IMR-90 (cell line): ENCODE data around the gene PEA15. TPM values are rescaled to one million over a fixed set of nuclear protein-coding genes. Genes with fewer than 3 reads are reported as not detected.

Experiments used
- ATAC-seq: fragments of 200-7000 bp; cut with Tn5 transposase; 2 replicates; pipeline ENCODE4 v1.9.1; 2020; ENCODE audit warnings: low read depth, mild to moderate bottlenecking, moderate library complexity
- BruUV-seq: library from RNA; stranded (reverse); fragments of 400-500 nt; replicated peaks from 2 replicates; lab custom pipeline; 2021; lab: Mats Ljungman, UMichigan
- CTCF ChIA-PET: fragments of 300-600 bp; formaldehyde crosslinking; extraction: SDS; loops from one replicate; lab custom pipeline; 2021; ENCODE audit warnings: antibody characterized with exemption; lab: Yijun Ruan, JAX
- POLR2A ChIA-PET: fragments of 300-600 bp; sonication (Branson Sonifier 250); formaldehyde crosslinking; loops from one replicate; lab custom pipeline; 2022; ENCODE audit warnings: antibody characterized with exemption; ENCODE audit not compliant: unreplicated experiment; lab: Charles Lee
- DNase-seq: peaks from one replicate; pipeline ENCODE4 v3.0.0; 2013
- H2AFZ ChIP-seq: replicated peaks from 2 replicates; pipeline ENCODE3; 2013; ENCODE audit warnings: low read length, mild to moderate bottlenecking; ENCODE audit not compliant: poor library complexity
- H2AK5ac ChIP-seq: 2 replicates; pipeline ENCODE4 v1.6.1; 2013; ENCODE audit warnings: low read depth, low read length, inconsistent platforms
- H2AK9ac ChIP-seq: replicated peaks from 2 replicates; pipeline ENCODE3; 2013; ENCODE audit warnings: mild to moderate bottlenecking, low read depth, low read length, moderate library complexity; ENCODE audit not compliant: poor library complexity
- H2BK120ac ChIP-seq: 2 replicates; pipeline ENCODE4 v1.6.1; 2013; ENCODE audit warnings: low read depth, low read length, inconsistent platforms
- H2BK15ac ChIP-seq: 3 replicates; pipeline ENCODE4 v1.6.1; 2013; ENCODE audit warnings: low read depth, low read length, inconsistent platforms
- H2BK20ac ChIP-seq: 2 replicates; pipeline ENCODE4 v1.6.1; 2013; ENCODE audit warnings: low read depth, mild to moderate bottlenecking, inconsistent platforms, low read length, moderate library complexity
- H2BK5ac ChIP-seq: 2 replicates; pipeline ENCODE4 v1.6.1; 2013; ENCODE audit warnings: mild to moderate bottlenecking, low read depth, low read length, inconsistent platforms; ENCODE audit not compliant: poor library complexity, severe bottlenecking
- H3K14ac ChIP-seq: replicated peaks from 2 replicates; pipeline ENCODE4 v1.6.1; 2013; ENCODE audit warnings: low read depth, low read length, inconsistent platforms
- H3K18ac ChIP-seq: 2 replicates; pipeline ENCODE4 v1.6.1; 2013; ENCODE audit warnings: low read depth, low read length, control low read depth
- H3K23ac ChIP-seq: 2 replicates; pipeline ENCODE4 v1.6.1; 2013; ENCODE audit warnings: low read depth, low read length, inconsistent platforms
- H3K27ac ChIP-seq: 2 replicates; pipeline ENCODE4 v1.5.1; 2013; ENCODE audit warnings: mild to moderate bottlenecking, control low read depth, low read length; ENCODE audit not compliant: insufficient read depth
- H3K27me3 ChIP-seq: 2 replicates; pipeline ENCODE4 v1.6.1; 2013; ENCODE audit warnings: low read length; ENCODE audit not compliant: control insufficient read depth, insufficient read depth
- H3K36me3 ChIP-seq: 2 replicates; pipeline ENCODE4 v1.6.1; 2013; ENCODE audit warnings: low read length, mixed read lengths; ENCODE audit not compliant: control insufficient read depth, insufficient read depth
- H3K4ac ChIP-seq: 2 replicates; pipeline ENCODE4 v1.6.1; 2013; ENCODE audit warnings: low read depth, low read length, inconsistent platforms
- H3K4me1 ChIP-seq: 2 replicates; pipeline ENCODE4 v1.6.1; 2013; ENCODE audit warnings: low read length, mixed read lengths; ENCODE audit not compliant: control insufficient read depth, insufficient read depth
- H3K4me2 ChIP-seq: 2 replicates; pipeline ENCODE4 v1.6.1; 2013; ENCODE audit warnings: low read depth, mild to moderate bottlenecking, control low read depth, low read length, moderate library complexity
- H3K4me3 ChIP-seq: 2 replicates; pipeline ENCODE4 v1.5.1; 2013; ENCODE audit warnings: low read depth, mild to moderate bottlenecking, control low read depth, low read length, moderate library complexity; ENCODE audit not compliant: insufficient read depth
- H3K56ac ChIP-seq: 2 replicates; pipeline ENCODE4 v1.6.1; 2013; ENCODE audit warnings: low read length, inconsistent platforms; ENCODE audit not compliant: insufficient read depth; ENCODE audit errors: extremely low read depth
- H3K79me1 ChIP-seq, 2 experiments: 2 replicates each; pipeline ENCODE4 v1.6.1; 2013; ENCODE audit warnings: low read length in 2 of 2, inconsistent platforms in 1 of 2, low read depth in 1 of 2
- H3K9ac ChIP-seq: 2 replicates; pipeline ENCODE4 v1.6.1; 2013; ENCODE audit warnings: low read depth, low read length, control low read depth
- H3K9me1 ChIP-seq: 2 replicates; pipeline ENCODE4 v1.6.1; 2013; ENCODE audit warnings: low read length, inconsistent platforms; ENCODE audit not compliant: insufficient read depth
- H3K9me3 ChIP-seq: 2 replicates; pipeline ENCODE4 v1.6.1; 2013; ENCODE audit warnings: low read length; ENCODE audit not compliant: control insufficient read depth, insufficient read depth
- H4K20me1 ChIP-seq: 2 replicates; pipeline ENCODE4 v1.6.1; 2013; ENCODE audit warnings: low read length, inconsistent platforms; ENCODE audit not compliant: insufficient read depth
- H4K5ac ChIP-seq: 2 replicates; pipeline ENCODE4 v1.6.1; 2013; ENCODE audit warnings: mild to moderate bottlenecking, low read depth, low read length, control low read depth
- H4K8ac ChIP-seq, 2 experiments: 2 replicates each; pipeline ENCODE4 v1.6.1; 2013; ENCODE audit warnings: low read depth in 2 of 2, low read length in 2 of 2, control low read depth in 1 of 2, inconsistent platforms in 1 of 2
- H4K91ac ChIP-seq: 2 replicates; pipeline ENCODE4 v1.6.1; 2013; ENCODE audit warnings: low read depth, low read length, inconsistent platforms; ENCODE audit not compliant: insufficient read depth
- CEBPB ChIP-seq: IDR thresholded peaks from 2 replicates; pipeline ENCODE4 v1.6.1; 2012; ENCODE audit warnings: low read depth, low read length, improper control_type of control experiment
- ELK1 ChIP-seq: fragments of 150-350 bp; IDR thresholded peaks from 2 replicates; pipeline ENCODE4 v1.6.1; 2016; ENCODE audit warnings: low read depth, mild to moderate bottlenecking, low read length, moderate library complexity, borderline replicate concordance
- NFE2L2 ChIP-seq: fragments of 150-350 bp; IDR thresholded peaks from 2 replicates; pipeline ENCODE4 v1.6.1; 2016; ENCODE audit warnings: low read depth, mild to moderate bottlenecking, low read length
- USF2 ChIP-seq: fragments of 150-350 bp; IDR thresholded peaks from 2 replicates; pipeline ENCODE4 v1.6.1; 2017; ENCODE audit warnings: mild to moderate bottlenecking, antibody characterized with exemption, low read length, low read depth
- WGBS, 2 experiments: methylation state at CpG; one replicate each; pipeline versions ENCODE4 v1.1.5 to v1.1.7; 2013; ENCODE audit warnings: missing lambda C conversion rate in 2 of 2; ENCODE audit not compliant: insufficient read length in 1 of 2; ENCODE audit errors: extremely low coverage in 2 of 2; 5-methylcytosine and 5-hydroxymethylcytosine counted together
- dilution Hi-C: fragments of 300-500 bp; cut with HindIII; formaldehyde crosslinking; loops from one replicate; pipeline ENCODE4 v1.14.3; 2018; ENCODE audit warnings: low sequenced_read_pairs; ENCODE audit not compliant: unreplicated experiment
- in situ Hi-C: fragments of 300-500 bp; cut with MboI; formaldehyde crosslinking; loops from 3 replicates; pipeline ENCODE4 v1.14.3; 2019; ENCODE audit warnings: low sequenced_read_pairs, inconsistent platforms, mixed read lengths
- intact Hi-C: fragments of 100-400 bp; cut with micrococcal nuclease; formaldehyde crosslinking; loops from 2 replicates; pipeline ENCODE4 v1.10.0; 2022
- polyA plus RNA-seq, 3 experiments: library from polyadenylated mRNA; depleted of rRNA; stranded (reverse); fragments of >200 nt; gene quantifications; 2 replicates each; pipeline ENCODE4 v1.2.3, GENCODE V29; 2012; ENCODE audit warnings: low replicate concordance in 1 of 3
- total RNA-seq: library from RNA; depleted of rRNA; stranded (reverse); fragments of >200 nt; gene quantifications from 2 replicates; pipeline ENCODE4 v1.2.3, GENCODE V29; 2012

The PEA15 gene
- total and polyA plus RNA-seq, 2 of the 4 experiments (the other 2 are of a cell fraction) = 296 to 754 TPM

- Histone ChIP-seq H3K27me3 (peaks cover 20% of the 10 kb centered on the region), H3K36me3 (no peaks in the 10 kb centered on the region), H3K4me3 (no peak overlapping the region), H3K9ac (no peak overlapping the region), H4K20me1 (no peaks in the 10 kb centered on the region), H3K14ac (no peak overlapping the region), H2BK15ac (no peak overlapping the region), H2BK5ac (no peak overlapping the region), H4K5ac (no peak overlapping the region), H3K27ac (no peak overlapping the region), H3K79me1 (no peaks in the 10 kb centered on the region), H2BK120ac (no peak overlapping the region), H2AK9ac (no peak overlapping the region), H3K4me2 (no peak overlapping the region), H3K9me3 (no peaks in the 10 kb centered on the region), H2AFZ (peak overlapping the region; percentile 32), H3K4ac (no peak overlapping the region), H3K23ac (no peak overlapping the region), H3K9me1 (0 out of 2 replicates have a peak, but pooled peaks cover 7% of the 10 kb centered on the region), H4K91ac (no peak overlapping the region), H2BK20ac (no peak overlapping the region), H2AK5ac (no peak overlapping the region), H3K18ac (no peak overlapping the region), H3K56ac (no peak overlapping the region), H4K8ac (no peak overlapping the region), H3K4me1 (peaks cover 1% of the 10 kb centered on the region; the same call in 1 of the 2 replicates)
- in situ Hi-C loops (loop anchor here (25.0 kb wide), 1 partner anchor 426 kb away; no protein-coding TSS in a partner anchor), intact Hi-C loops (no loop called here), dilution Hi-C loops (no loop called here)
- no TSS peak for BruUV-seq
- no peak for ATAC-seq
- ChIA-PET POLR2A (no interaction called here), CTCF (interaction anchor here (0.6 to 1.3 kb wide), 2 partner anchors 33 to 365 kb away, joined by 3 read pairs; no protein-coding TSS in a partner anchor)
- TF ChIP-seq ELK1 (no peak), NFE2L2 (no peak), CEBPB (no peak), USF2 (no peak)
- no peak for DNase-seq
- WGBS, 2 experiments = 87% methylated on average over 4 of the region's 7 CpGs; no CpG with 5 or more reads in 1 of the 2 experiments
Measured at GRCh38 chr1:160186246-160186645, 18.9 kb upstream of the PEA15 start.
